ENCODE data around the gene BLNK.

- TF ChIP-seq, protein P1, sequence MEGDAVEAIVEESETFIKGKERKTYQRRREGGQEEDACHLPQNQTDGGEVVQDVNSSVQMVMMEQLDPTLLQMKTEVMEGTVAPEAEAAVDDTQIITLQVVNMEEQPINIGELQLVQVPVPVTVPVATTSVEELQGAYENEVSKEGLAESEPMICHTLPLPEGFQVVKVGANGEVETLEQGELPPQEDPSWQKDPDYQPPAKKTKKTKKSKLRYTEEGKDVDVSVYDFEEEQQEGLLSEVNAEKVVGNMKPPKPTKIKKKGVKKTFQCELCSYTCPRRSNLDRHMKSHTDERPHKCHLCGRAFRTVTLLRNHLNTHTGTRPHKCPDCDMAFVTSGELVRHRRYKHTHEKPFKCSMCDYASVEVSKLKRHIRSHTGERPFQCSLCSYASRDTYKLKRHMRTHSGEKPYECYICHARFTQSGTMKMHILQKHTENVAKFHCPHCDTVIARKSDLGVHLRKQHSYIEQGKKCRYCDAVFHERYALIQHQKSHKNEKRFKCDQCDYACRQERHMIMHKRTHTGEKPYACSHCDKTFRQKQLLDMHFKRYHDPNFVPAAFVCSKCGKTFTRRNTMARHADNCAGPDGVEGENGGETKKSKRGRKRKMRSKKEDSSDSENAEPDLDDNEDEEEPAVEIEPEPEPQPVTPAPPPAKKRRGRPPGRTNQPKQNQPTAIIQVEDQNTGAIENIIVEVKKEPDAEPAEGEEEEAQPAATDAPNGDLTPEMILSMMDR (IDR thresholded peaks at IDR 0.05 in 4 of 5, conservative IDR thresholded peaks at IDR 0.05 in 1 of 5), result no peak
- TF ChIP-seq POLR2A (IDR thresholded peaks at IDR 0.05), result no peak
Measured at GRCh38 chr10:96261930-96262329, 9.4 kb downstream of the BLNK start.
